Measurements from ENCODE around the gene LARGE1.

LARGE1 gene

DNA sequence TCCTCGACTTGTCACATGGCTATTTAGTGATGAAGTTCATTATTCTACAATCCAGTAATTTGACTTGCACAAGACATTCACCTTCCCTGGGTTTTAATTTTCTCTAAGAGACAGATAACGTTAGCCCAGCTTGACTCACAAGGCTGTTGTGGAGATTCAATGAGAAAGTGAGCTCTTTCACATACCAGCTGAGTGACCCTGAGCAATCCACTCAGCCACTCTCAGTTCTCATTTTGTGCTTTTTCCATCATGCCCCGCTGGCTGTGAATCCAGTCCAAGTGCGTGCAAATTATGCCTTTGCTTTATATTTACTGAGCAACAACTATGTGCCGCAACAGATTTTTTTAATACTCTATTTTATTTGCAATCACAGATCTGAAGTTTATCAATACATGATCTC lies 176.5 kb downstream of the LARGE1 start:
- Histone ChIP-seq H3K9me3 (replicated peaks in 1 of 11) (no peaks in the 10 kb centered on the region), H3K36me3 (peaks cover 0 to 73% (median 0%) of the 10 kb centered on the region in 11 experiments; a peak in 12 of 22 replicates), H3K4me1 (peaks cover 0 to 9% (median 6%) of the 10 kb centered on the region in 10 experiments; a peak in 11 of 20 replicates), H3K9ac (no peak overlapping the region), H3K4me2 (no peak overlapping the region), H3K4me3 (no peak overlapping the region), H3K27me3 (no peaks in the 10 kb centered on the region), H4K20me1 (peaks cover 0 to 94% (median 69%) of the 10 kb centered on the region in 11 experiments; a peak in 17 of 22 replicates), H3K27ac (no peak overlapping the region)
- no peak for TF ChIP-seq Cebpa-rat (IDR thresholded peaks at IDR 0.05)

DNA sequence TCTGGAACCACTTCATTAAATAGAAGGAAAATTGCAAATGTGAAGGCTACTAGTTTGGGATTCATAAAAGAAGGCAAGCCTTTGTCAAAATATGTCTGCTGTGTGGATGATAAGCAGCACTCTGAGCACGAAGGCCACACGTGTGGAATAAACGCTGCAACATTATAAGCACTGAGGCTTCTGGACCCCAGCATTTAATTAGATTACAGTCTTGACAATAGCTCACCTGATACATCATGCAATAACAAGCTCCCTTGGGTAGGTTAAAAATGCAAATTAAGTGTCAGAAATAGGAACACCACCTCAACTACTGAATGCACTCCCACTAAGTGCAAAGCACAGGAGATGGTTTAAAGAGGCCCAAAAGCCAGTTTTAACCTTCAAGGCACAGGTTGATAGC lies 179.3 kb downstream of the LARGE1 start:
- no peak overlapping the region for H3K4me3 ChIP-seq
- H4K20me1 ChIP-seq = peaks cover 0 to 93% (median 57%) of the 10 kb centered on the region in 11 experiments; a peak in 17 of 22 replicates
- H3K4me1 ChIP-seq = no peaks in the 10 kb centered on the region
- peaks cover 0 to 78% (median 13%) of the 10 kb centered on the region in 11 experiments; a peak in 12 of 22 replicates for H3K36me3 ChIP-seq
- H3K27ac ChIP-seq = no peak overlapping the region
- H3K27me3 ChIP-seq = no peaks in the 10 kb centered on the region
- TF ChIP-seq Cebpa-rat (IDR thresholded peaks at IDR 0.05) = no peak
- H3K9ac ChIP-seq = no peak overlapping the region
- no peak overlapping the region for H3K4me2 ChIP-seq
- H3K9me3 ChIP-seq (replicated peaks in 1 of 11) = peaks cover 0 to 5% (median 0%) of the 10 kb centered on the region in 11 experiments; a peak in 1 of 22 replicates

DNA sequence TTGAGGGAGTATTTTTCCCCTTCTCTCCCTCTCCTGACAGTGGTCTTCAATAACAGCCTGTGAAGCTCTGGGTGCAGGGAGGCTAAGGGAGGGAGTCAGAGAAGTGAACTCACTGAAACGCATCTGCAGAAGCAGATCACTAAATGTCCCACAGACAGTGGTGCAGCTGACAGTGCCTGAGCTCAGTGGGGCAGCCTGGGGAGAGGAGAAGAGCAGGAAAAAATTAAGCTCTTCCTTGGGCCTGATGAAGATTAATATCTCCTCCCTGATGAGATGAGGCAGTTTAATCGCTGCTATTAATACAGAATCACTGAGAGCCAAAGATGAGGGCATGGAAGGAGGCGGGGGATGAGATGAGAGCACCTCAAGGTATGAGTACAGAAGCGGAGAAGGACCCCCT lies 180.8 kb downstream of the LARGE1 start:
- peaks cover 0 to 5% (median 0%) of the 10 kb centered on the region in 11 experiments; a peak in 1 of 22 replicates for H3K9me3 ChIP-seq (replicated peaks in 1 of 11)
- peaks cover 0 to 83% (median 54%) of the 10 kb centered on the region in 11 experiments; a peak in 17 of 22 replicates for H4K20me1 ChIP-seq
- no peak overlapping the region for H3K27ac ChIP-seq
- no peaks in the 10 kb centered on the region for H3K4me1 ChIP-seq
- no peaks in the 10 kb centered on the region for H3K27me3 ChIP-seq
- H3K4me3 ChIP-seq = no peak overlapping the region
- no peak for TF ChIP-seq Cebpa-rat (IDR thresholded peaks at IDR 0.05)
- H3K4me2 ChIP-seq = no peak overlapping the region
- no peak overlapping the region for H3K9ac ChIP-seq
- peaks cover 0 to 73% (median 13%) of the 10 kb centered on the region in 11 experiments; a peak in 11 of 22 replicates for H3K36me3 ChIP-seq

DNA sequence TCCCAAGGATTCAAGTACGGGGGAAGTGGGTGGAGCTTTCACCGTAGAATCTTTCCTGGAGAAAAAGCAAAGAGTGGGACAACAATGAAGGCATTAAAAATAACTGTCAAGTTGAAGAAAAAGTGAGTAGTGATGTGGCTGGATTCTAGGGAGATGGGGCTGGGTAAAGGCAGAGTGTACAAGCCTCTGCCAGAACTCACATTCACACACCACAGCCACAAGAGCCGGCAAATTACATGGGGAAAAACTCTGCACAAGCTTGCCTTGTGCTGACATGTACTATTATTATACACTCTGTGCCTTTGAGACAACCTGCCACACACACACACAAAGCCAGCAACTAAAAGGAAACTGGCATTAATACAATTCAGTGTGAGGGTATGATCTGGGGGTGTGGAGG lies 182.6 kb downstream of the LARGE1 start:
- H3K9me3 ChIP-seq (replicated peaks in 1 of 11) = peaks cover 0 to 5% (median 0%) of the 10 kb centered on the region in 11 experiments; a peak in 1 of 22 replicates
- no peaks in the 10 kb centered on the region for H3K4me1 ChIP-seq
- H3K36me3 ChIP-seq = peaks cover 0 to 63% (median 13%) of the 10 kb centered on the region in 11 experiments; a peak in 10 of 22 replicates
- H3K27ac ChIP-seq = no peak overlapping the region
- H4K20me1 ChIP-seq = peaks cover 0 to 82% (median 57%) of the 10 kb centered on the region in 11 experiments; a peak in 17 of 22 replicates
- no peak for TF ChIP-seq Cebpa-rat (IDR thresholded peaks at IDR 0.05)
- no peak overlapping the region for H3K9ac ChIP-seq
- H3K4me2 ChIP-seq = no peak overlapping the region
- no peaks in the 10 kb centered on the region for H3K27me3 ChIP-seq
- H3K4me3 ChIP-seq = no peak overlapping the region

DNA sequence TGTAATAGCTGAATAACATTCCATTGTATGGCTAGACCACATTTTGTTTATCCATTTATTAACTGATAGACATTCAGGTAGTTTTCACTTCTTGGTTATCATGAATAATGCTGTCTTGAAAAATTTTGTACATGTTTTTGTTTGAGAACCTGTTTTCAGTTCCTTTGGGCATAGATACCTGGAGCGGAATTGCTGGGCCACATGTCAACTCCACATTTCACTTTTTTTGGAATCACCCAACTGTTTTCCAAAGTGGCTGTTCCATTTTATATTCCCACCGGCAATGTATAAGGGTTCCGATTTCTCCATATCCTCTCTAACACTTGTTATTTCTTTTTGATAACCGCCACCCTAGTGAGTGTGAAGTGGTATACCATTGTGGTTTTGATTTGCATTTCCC lies 184.3 kb downstream of the LARGE1 start:
- Histone ChIP-seq H3K36me3 (peaks cover 0 to 56% (median 13%) of the 10 kb centered on the region in 11 experiments; a peak in 10 of 22 replicates), H3K9ac (no peak overlapping the region), H3K4me3 (no peak overlapping the region), H3K27me3 (no peaks in the 10 kb centered on the region), H3K9me3 (replicated peaks in 1 of 11) (peaks cover 0 to 5% (median 0%) of the 10 kb centered on the region in 11 experiments; a peak in 1 of 22 replicates), H3K4me2 (no peak overlapping the region), H3K27ac (no peak overlapping the region), H3K4me1 (no peaks in the 10 kb centered on the region), H4K20me1 (peaks cover 0 to 76% (median 42%) of the 10 kb centered on the region in 11 experiments; a peak in 15 of 22 replicates)
- TF ChIP-seq Cebpa-rat (IDR thresholded peaks at IDR 0.05) = no peak

DNA sequence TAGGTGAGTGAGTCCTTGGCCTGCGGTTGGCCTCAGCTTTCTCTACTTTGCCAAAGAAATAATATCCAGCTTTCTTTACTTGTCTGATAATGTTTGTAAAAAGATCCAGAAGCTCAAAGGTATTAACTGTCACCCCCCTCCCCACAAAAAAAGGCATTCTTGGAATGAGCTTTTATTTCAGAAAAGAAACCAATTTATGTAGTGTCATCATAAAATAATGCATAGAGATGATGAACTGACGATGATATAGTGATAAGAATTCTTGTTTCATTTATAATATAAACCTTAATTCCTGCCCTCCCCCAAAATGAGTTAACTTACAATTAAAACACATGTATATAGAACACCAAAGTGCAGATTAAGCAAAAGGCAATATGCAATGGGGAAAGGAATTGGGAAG lies 191.4 kb downstream of the LARGE1 start:
- Histone ChIP-seq H3K4me3 (no peak overlapping the region), H3K27ac (no peak overlapping the region), H3K27me3 (no peaks in the 10 kb centered on the region), H3K36me3 (peaks cover 0 to 21% (median 0%) of the 10 kb centered on the region in 11 experiments; a peak in 4 of 22 replicates), H4K20me1 (peaks cover 0 to 84% (median 48%) of the 10 kb centered on the region in 11 experiments; a peak in 16 of 22 replicates), H3K4me2 (no peak overlapping the region), H3K9ac (no peak overlapping the region), H3K9me3 (replicated peaks in 1 of 11) (no peaks in the 10 kb centered on the region), H3K4me1 (peaks cover 5 to 12% (median 7%) of the 10 kb centered on the region in 10 experiments; a peak in 19 of 20 replicates)
- TF ChIP-seq Cebpa-rat (IDR thresholded peaks at IDR 0.05) = no peak

DNA sequence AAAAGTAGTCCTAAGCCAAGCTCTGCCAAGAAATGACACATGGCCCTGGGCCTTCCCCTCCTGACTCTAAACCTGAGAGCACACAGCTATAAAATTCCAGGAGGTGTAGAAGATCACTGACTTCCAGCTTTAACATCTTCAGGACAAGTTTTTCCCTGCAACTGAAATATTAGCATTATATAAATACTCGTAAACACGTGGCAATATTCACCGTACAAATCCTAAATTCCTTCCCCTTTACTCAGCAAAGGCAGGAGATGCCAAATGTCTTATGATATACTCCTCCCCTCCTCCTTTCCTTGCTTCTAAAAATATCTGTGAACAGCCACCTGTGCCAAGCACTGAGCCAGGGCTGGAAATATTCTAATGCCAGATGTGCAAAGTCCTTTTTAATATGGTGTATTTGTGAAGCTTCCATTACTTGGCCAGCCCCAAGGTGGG lies 194.0 kb downstream of the LARGE1 start:
- no peak for TF ChIP-seq Cebpa-rat (IDR thresholded peaks at IDR 0.05)

DNA sequence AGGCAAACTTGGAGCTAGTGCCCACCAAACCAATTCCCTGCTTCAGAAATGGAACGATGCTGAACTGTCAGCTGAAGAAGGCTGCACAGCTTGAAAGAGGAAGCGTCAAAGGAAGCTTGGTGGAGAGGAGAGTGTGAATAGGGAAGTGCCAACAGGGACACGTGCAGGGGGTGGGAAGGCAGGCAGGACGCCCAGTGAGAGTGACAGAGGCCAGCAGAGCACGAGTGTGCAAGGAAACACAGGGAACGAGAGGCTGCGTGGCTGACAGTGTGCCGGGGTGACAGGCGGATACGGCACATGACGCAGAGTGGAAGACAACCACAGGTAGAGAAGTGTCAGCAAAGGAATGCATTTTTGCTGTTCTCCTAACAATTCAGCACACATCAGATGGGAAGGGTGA lies 196.4 kb downstream of the LARGE1 start:
- Histone ChIP-seq H3K9me3 (replicated peaks in 1 of 11) (peaks cover 6 to 20% (median 16%) of the 10 kb centered on the region in 11 experiments; a peak in 16 of 22 replicates), H4K20me1 (peaks cover 0 to 65% (median 43%) of the 10 kb centered on the region in 11 experiments; a peak in 15 of 22 replicates), H3K4me2 (peak overlapping the region; percentile 18 to 70 (median 46); a peak in 21 of 22 replicates), H3K27me3 (no peaks in the 10 kb centered on the region), H3K36me3 (peaks cover 0 to 32% (median 17%) of the 10 kb centered on the region in 11 experiments; a peak in 14 of 22 replicates), H3K4me1 (peaks cover 11 to 18% (median 14%) of the 10 kb centered on the region in 10 experiments; a peak in 19 of 20 replicates), H3K4me3 (no peak overlapping the region), H3K9ac (no peak overlapping the region), H3K27ac (no peak overlapping the region)
- TF ChIP-seq Cebpa-rat (IDR thresholded peaks at IDR 0.05) = no peak

More for the DNA sequence above, 194.0 kb downstream of the LARGE1 start:
- Histone ChIP-seq H3K4me3 (no peak overlapping the region), H3K9me3 (replicated peaks in 1 of 11) (peaks cover 0 to 1% (median 0%) of the 10 kb centered on the region in 11 experiments; a peak in 2 of 22 replicates), H3K27me3 (no peaks in the 10 kb centered on the region), H3K27ac (no peak overlapping the region), H4K20me1 (peaks cover 3 to 75% (median 50%) of the 10 kb centered on the region in 11 experiments; a peak in 17 of 22 replicates), H3K4me1 (peaks cover 11 to 18% (median 14%) of the 10 kb centered on the region in 10 experiments; a peak in 19 of 20 replicates), H3K9ac (no peak overlapping the region), H3K36me3 (peaks cover 0 to 16% (median 5%) of the 10 kb centered on the region in 11 experiments; a peak in 6 of 22 replicates), H3K4me2 (no peak overlapping the region)

DNA sequence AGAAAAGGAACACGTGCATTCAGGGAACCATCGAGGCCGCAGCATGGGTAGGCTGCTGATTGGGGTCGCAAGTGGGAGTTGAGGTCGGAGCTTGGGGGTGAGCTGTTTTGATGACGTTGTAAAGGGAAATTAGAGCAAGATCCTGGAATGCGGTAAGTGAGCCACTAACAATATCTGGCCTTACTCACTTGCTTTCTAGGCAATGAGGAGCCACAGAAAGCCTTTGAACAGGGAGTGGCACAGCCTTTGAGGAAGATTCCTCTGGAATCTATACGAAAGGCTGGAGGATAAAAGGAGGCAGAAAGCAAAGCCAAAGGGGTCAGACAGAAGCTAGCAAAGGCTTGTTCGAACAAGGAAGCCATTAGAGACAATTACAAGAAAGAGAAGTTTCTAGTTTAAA lies 197.5 kb downstream of the LARGE1 start:
- H3K27ac ChIP-seq = no peak overlapping the region
- H3K27me3 ChIP-seq = no peaks in the 10 kb centered on the region
- no peak overlapping the region for H3K4me3 ChIP-seq
- peaks cover 6 to 27% (median 17%) of the 10 kb centered on the region in 11 experiments; a peak in 16 of 22 replicates for H3K9me3 ChIP-seq (replicated peaks in 1 of 11)
- peaks cover 0 to 36% (median 17%) of the 10 kb centered on the region in 11 experiments; a peak in 14 of 22 replicates for H3K36me3 ChIP-seq
- H4K20me1 ChIP-seq = peaks cover 0 to 57% (median 36%) of the 10 kb centered on the region in 11 experiments; a peak in 14 of 22 replicates
- peaks cover 11 to 18% (median 14%) of the 10 kb centered on the region in 10 experiments; a peak in 19 of 20 replicates for H3K4me1 ChIP-seq
- H3K4me2 ChIP-seq = no peak overlapping the region
- TF ChIP-seq Cebpa-rat (IDR thresholded peaks at IDR 0.05) = no peak
- no peak overlapping the region for H3K9ac ChIP-seq

Measured in BLaER1 treated with 17β-estradiol and CSF1 and Interleukin-3, amounts not matched to agents 10 nM and 100 nM (cell line).